Renal cortical epithelial cell (primary cell): Measurements from ENCODE around the gene SOD3. TPM values are rescaled to one million over a fixed set of nuclear protein-coding genes. Genes with fewer than 3 reads are reported as not detected.

Experiments used
- DNase-seq: peaks from one replicate; pipeline ENCODE4 v3.0.0-alpha.2; 2011; ENCODE audit warnings: low read depth
- total RNA-seq: library from RNA; depleted of rRNA; stranded (reverse); fragments of >200 nt; gene quantifications from 2 replicates; pipeline ENCODE4 v1.2.3, GENCODE V29; 2014

Gene SOD3
- total RNA-seq, 1 donor from 2014 or later: 21.1 TPM

- DNase-seq: no peak
These were observed 20.3 kb upstream of the SOD3 start for GRCh38 chr4:24775032-24775605.

GRCh38 chr4:24775750-24776149 is 19.6 kb upstream of the SOD3 start:
- DNase-seq: no peak

- DNase-seq: no peak
These were observed 17.6 kb upstream of the SOD3 start for GRCh38 chr4:24777536-24778463.

- no peak for DNase-seq
These were observed 16.7 kb upstream of the SOD3 start for GRCh38 chr4:24778464-24779225.

GRCh38 chr4:24780936-24781495 is 14.4 kb upstream of the SOD3 start:
- no peak for DNase-seq

- DNase-seq: peak; percentile 91
These were observed 13.2 kb upstream of the SOD3 start for GRCh38 chr4:24781999-24782745.

- DNase-seq: no peak
These were observed 11.9 kb upstream of the SOD3 start for GRCh38 chr4:24783506-24783905.

- no peak for DNase-seq
These were observed 4.3 kb upstream of the SOD3 start for GRCh38 chr4:24791043-24791442.

GRCh38 chr4:24792552-24792951 is 2.8 kb upstream of the SOD3 start:
- DNase-seq: no peak

GRCh38 chr4:24793219-24794005 is 2.0 kb upstream of the SOD3 start:
- peak; percentile 52 for DNase-seq

- DNase-seq: no peak
These were observed 1.3 kb upstream of the SOD3 start for GRCh38 chr4:24794051-24794450.

GRCh38 chr4:24794480-24794879 is 893 bp upstream of the SOD3 start:
- DNase-seq: no peak

GRCh38 chr4:24795666-24796381 is 451 bp downstream of the SOD3 start:
- DNase-seq: no peak

- DNase-seq: no peak
These were observed 1.2 kb downstream of the SOD3 start for GRCh38 chr4:24796620-24797019.

- DNase-seq: no peak
These were observed 2.8 kb downstream of the SOD3 start for GRCh38 chr4:24798036-24798610.

GRCh38 chr4:24799196-24799543 is 3.8 kb downstream of the SOD3 start:
- DNase-seq: no peak

GRCh38 chr4:24799544-24800324 is 4.4 kb downstream of the SOD3 start:
- DNase-seq: no peak

GRCh38 chr4:24800325-24800895 is 5.0 kb downstream of the SOD3 start:
- no peak for DNase-seq
